Spleen (tissue), 11 donors: ENCODE measurements around the gene CAMTA1. TPM values are rescaled to one million over a fixed set of nuclear protein-coding genes. Genes with fewer than 3 reads are reported as not detected.

Experiments used
- DNase-seq: peaks from one replicate; pipeline ENCODE4 v3.0.0-alpha.2; 2020
- H3K27ac ChIP-seq, 8 donors: fragments of 200-600 bp; sonication (generic) in 7 of 8; 1 replicate in 4 of 8; 2 replicates in 4 of 8; pipeline versions ENCODE4 v1.5.0 to v1.8.0; 2016 to 2021; ENCODE audit warnings: inconsistent platforms in 4 of 8, mild to moderate bottlenecking in 4 of 8, moderate library complexity in 1 of 8
- H3K27me3 ChIP-seq, 7 donors: fragments of 200-600 bp; sonication (generic) in 6 of 7; replicated peaks in 1 of 7; 1 replicate in 4 of 7; 2 replicates in 3 of 7; pipeline versions ENCODE4 v1.5.0 to v1.8.0; 2016 to 2021; ENCODE audit warnings: inconsistent platforms in 3 of 7, mild to moderate bottlenecking in 1 of 7
- H3K36me3 ChIP-seq, 6 donors: fragments of 200-600 bp; sonication (generic) in 5 of 6; 1 replicate in 4 of 6; 2 replicates in 2 of 6; pipeline versions ENCODE4 v1.5.0 to v1.8.0; 2016 to 2021; ENCODE audit warnings: inconsistent platforms in 2 of 6
- H3K4me1 ChIP-seq, 6 donors: fragments of 200-600 bp; sonication (generic) in 5 of 6; 1 replicate in 3 of 6; 2 replicates in 3 of 6; pipeline versions ENCODE4 v1.5.0 to v1.8.0; 2016 to 2021; ENCODE audit warnings: inconsistent platforms in 3 of 6
- H3K4me3 ChIP-seq, 8 donors: fragments of 200-600 bp; sonication (generic) in 7 of 8; 1 replicate in 4 of 8; 2 replicates in 4 of 8; pipeline versions ENCODE4 v1.5.0 to v1.8.0; 2016 to 2021; ENCODE audit warnings: inconsistent platforms in 4 of 8, mild to moderate bottlenecking in 4 of 8, moderate library complexity in 2 of 8
- H3K9me3 ChIP-seq, 8 donors: fragments of 200-600 bp; sonication (generic) in 7 of 8; 1 replicate in 4 of 8; 2 replicates in 4 of 8; pipeline versions ENCODE4 v1.5.0 to v1.8.0; 2016 to 2021; ENCODE audit warnings: inconsistent platforms in 4 of 8
- CTCF ChIP-seq, 11 experiments: fragments of 200-600 bp in 7 of 11; fragments of 450-650 bp in 4 of 11; sonication (generic) in 4 of 11; IDR thresholded peaks in 8 of 11; conservative IDR thresholded peaks in 3 of 11; 1 replicate in 7 of 11; 2 replicates in 4 of 11; pipeline versions ENCODE4 v1.4.0 to v1.8.0; 2016 to 2021; ENCODE audit warnings: antibody characterized with exemption in 11 of 11, inconsistent platforms in 4 of 11, mild to moderate bottlenecking in 1 of 11
- POLR2A ChIP-seq, 3 donors: fragments of 450-650 bp; IDR thresholded peaks; one replicate each; pipeline ENCODE4 v1.5.1; 2017; ENCODE audit warnings: antibody characterized with exemption in 3 of 3, mild to moderate bottlenecking in 1 of 3
- POLR2AphosphoS5 ChIP-seq, 3 donors: sonication (generic); formaldehyde crosslinking; IDR thresholded peaks; one replicate each; pipeline ENCODE4 v1.5.1; 2017; ENCODE audit warnings: antibody characterized with exemption in 3 of 3
- WGBS, 5 donors: extraction: QIAGEN DNeasy Blood & Tissue Kit in 3 of 5; methylation state at CpG; one replicate each; pipeline versions ENCODE4 v1.1.5 to v1.1.7; 2013 to 2018; 5-methylcytosine and 5-hydroxymethylcytosine counted together
- intact Hi-C: fragments of 100-400 bp; cut with DNase I; formaldehyde crosslinking; loops from one replicate; pipeline ENCODE4 v1.15.0; 2023; ENCODE audit warnings: low total_unique reads
- polyA plus RNA-seq, 3 donors: library from polyadenylated mRNA; stranded (reverse); fragments of 200-250 nt; gene quantifications; one replicate each; pipeline ENCODE4 v1.2.1, GENCODE V29; 2013
- total RNA-seq, 7 donors: library from RNA; depleted of rRNA in 3 of 7; stranded (reverse); fragments of >200 nt in 3 of 7; fragmentation: NEBNext Ultra II Directional in 4 of 7; extraction: Animal tissue kit (Norgen Biotek cat#: 25700) in 4 of 7; gene quantifications; one replicate each; pipeline versions ENCODE4 v1.1.0 to v1.2.1, GENCODE V29; 2016 to 2021
- donor health status: healthy with polysubstance abuse.
- donor health status: DM: no; HTN: no; CAD: no; lungs with moderate emphysema.
- donor health status: DM: no; HTN: no; CAD: no.
- donor health status: Bipolar disorder and iron deficiency.
- donor health status: healthy.
- donor health status: DM: no; HTN: no; CAD: no.
- donor health status: DM: yes; HTN: yes; CAD: no.

The CAMTA1 gene
- total and polyA plus RNA-seq, 10 donors, result 53.0 to 106 (median 77.3) TPM

- WGBS, 5 donors, result 81 to 83% (median 81%) methylated on average over 24 to 32 of the region's 32 CpGs
- no peak for TF ChIP-seq POLR2A (IDR thresholded peaks at IDR 0.05)
- no peak for TF ChIP-seq POLR2AphosphoS5 (IDR thresholded peaks at IDR 0.05)
- TF ChIP-seq CTCF (IDR thresholded peaks at IDR 0.05 in 8 of 11, conservative IDR thresholded peaks at IDR 0.05 in 3 of 11), result no peak
- intact Hi-C loops, result no loop called here
- Histone ChIP-seq H3K27ac (no peak overlapping the region), H3K4me1 (no peaks in the 10 kb centered on the region), H3K27me3 (peaks cover 0 to 35% (median 0%) of the 10 kb centered on the region in 7 donors), H3K36me3 (no peaks in the 10 kb centered on the region), H3K4me3 (no peak overlapping the region), H3K9me3 (peaks cover 0 to 15% (median 7%) of the 10 kb centered on the region in 8 donors)
- no peak for DNase-seq
Measured at GRCh38 chr1:7050751-7051665, 265.8 kb downstream of the CAMTA1 start.

- no peak for DNase-seq
- no peaks in the 10 kb centered on the region for H3K36me3 ChIP-seq
- TF ChIP-seq POLR2A (IDR thresholded peaks at IDR 0.05) (no peak), CTCF (IDR thresholded peaks at IDR 0.05 in 8 of 11, conservative IDR thresholded peaks at IDR 0.05 in 3 of 11) (no peak), POLR2AphosphoS5 (IDR thresholded peaks at IDR 0.05) (no peak)
- H3K27ac ChIP-seq, result no peak overlapping the region
- H3K9me3 ChIP-seq, result peaks cover 0 to 8% (median 5%) of the 10 kb centered on the region in 8 donors
- H3K4me1 ChIP-seq, result no peaks in the 10 kb centered on the region
- no peak overlapping the region for H3K4me3 ChIP-seq
- peaks cover 0 to 33% (median 0%) of the 10 kb centered on the region in 7 donors for H3K27me3 ChIP-seq
- WGBS, 5 donors, result 70 to 81% (median 76%) methylated on average over 12 to 13 of the region's 13 CpGs
- intact Hi-C loops, result no loop called here
Measured at GRCh38 chr1:7052701-7053100, 267.4 kb downstream of the CAMTA1 start.

GRCh38 chr1:7060745-7061144 lies 275.5 kb downstream of the CAMTA1 start:
- H3K27ac ChIP-seq, result no peak overlapping the region
- intact Hi-C loops, result no loop called here
- no peaks in the 10 kb centered on the region for H3K36me3 ChIP-seq
- H3K4me1 ChIP-seq, result no peaks in the 10 kb centered on the region
- TF ChIP-seq POLR2A (IDR thresholded peaks at IDR 0.05) (no peak), POLR2AphosphoS5 (IDR thresholded peaks at IDR 0.05) (no peak), CTCF (IDR thresholded peaks at IDR 0.05 in 8 of 11, conservative IDR thresholded peaks at IDR 0.05 in 3 of 11) (no peak)
- peaks cover 0 to 18% (median 0%) of the 10 kb centered on the region in 7 donors for H3K27me3 ChIP-seq
- WGBS, 5 donors, result 78 to 88% (median 83%) methylated on average over 12 of the region's 12 CpGs
- H3K9me3 ChIP-seq, result no peaks in the 10 kb centered on the region
- H3K4me3 ChIP-seq, result no peak overlapping the region
- DNase-seq, result no peak

GRCh38 chr1:7062346-7063061 lies 277.2 kb downstream of the CAMTA1 start:
- TF ChIP-seq CTCF (IDR thresholded peaks at IDR 0.05 in 8 of 11, conservative IDR thresholded peaks at IDR 0.05 in 3 of 11), result no peak
- no peak for TF ChIP-seq POLR2A (IDR thresholded peaks at IDR 0.05)
- no peak for TF ChIP-seq POLR2AphosphoS5 (IDR thresholded peaks at IDR 0.05)
- no peak overlapping the region for H3K27ac ChIP-seq
- DNase-seq, result no peak
- H3K9me3 ChIP-seq, result no peaks in the 10 kb centered on the region
- no peaks in the 10 kb centered on the region for H3K4me1 ChIP-seq
- H3K27me3 ChIP-seq, result peaks cover 0 to 13% (median 0%) of the 10 kb centered on the region in 7 donors
- H3K36me3 ChIP-seq, result no peaks in the 10 kb centered on the region
- H3K4me3 ChIP-seq, result no peak overlapping the region
- 84 to 90% (median 87%) methylated on average over 29 to 32 of the region's 32 CpGs for WGBS, 5 donors
- intact Hi-C loops, result no loop called here
